GM19438 (cell line): ENCODE measurements around the gene WDFY4.

Source experiments
- ATAC-seq: cut with Tn5 transposase; IDR thresholded peaks from one replicate; pipeline ENCODE4 v1.9.1; 2021; ENCODE audit warnings: low read depth; ENCODE audit not compliant: unreplicated experiment

Gene WDFY4

GRCh38 chr10:49000437-49001398 is 316.0 kb downstream of the WDFY4 start:
- ATAC-seq, result no peak

- no peak for ATAC-seq
Measured at GRCh38 chr10:49001402-49001801, 316.7 kb downstream of the WDFY4 start.

- ATAC-seq, result no peak
Measured at GRCh38 chr10:49001870-49002672, 317.4 kb downstream of the WDFY4 start.

GRCh38 chr10:49005270-49005669 is 320.6 kb downstream of the WDFY4 start:
- no peak for ATAC-seq

- ATAC-seq, result no peak
Measured at GRCh38 chr10:49007129-49007528, 322.5 kb downstream of the WDFY4 start.

GRCh38 chr10:49008091-49008490 is 323.4 kb downstream of the WDFY4 start:
- no peak for ATAC-seq

GRCh38 chr10:49008505-49009198 is 324.0 kb downstream of the WDFY4 start:
- ATAC-seq, result no peak

GRCh38 chr10:49009199-49009979 is 324.7 kb downstream of the WDFY4 start:
- ATAC-seq, result no peak

- no peak for ATAC-seq
Measured at GRCh38 chr10:49010295-49010694, 325.6 kb downstream of the WDFY4 start.

GRCh38 chr10:49010865-49011264 is 326.2 kb downstream of the WDFY4 start:
- no peak for ATAC-seq

- ATAC-seq, result no peak
Measured at GRCh38 chr10:49011756-49012155, 327.1 kb downstream of the WDFY4 start.

- no peak for ATAC-seq
Measured at GRCh38 chr10:49012603-49013002, 327.9 kb downstream of the WDFY4 start.

- ATAC-seq, result no peak
Measured at GRCh38 chr10:49015700-49016099, 331.0 kb downstream of the WDFY4 start.

GRCh38 chr10:49021685-49022084 is 337.0 kb downstream of the WDFY4 start:
- no peak for ATAC-seq

GRCh38 chr10:49023071-49023470 is 338.4 kb downstream of the WDFY4 start:
- no peak for ATAC-seq

GRCh38 chr10:49023752-49024151 is 339.1 kb downstream of the WDFY4 start:
- ATAC-seq, result no peak

- ATAC-seq, result no peak
Measured at GRCh38 chr10:49024484-49024883, 339.8 kb downstream of the WDFY4 start.

- no peak for ATAC-seq
Measured at GRCh38 chr10:49025347-49025983, 340.8 kb downstream of the WDFY4 start.

GRCh38 chr10:49028639-49029038 is 344.0 kb downstream of the WDFY4 start:
- ATAC-seq, result no peak

GRCh38 chr10:49029666-49030065 is 345.0 kb downstream of the WDFY4 start:
- ATAC-seq, result no peak
